Stimulated activated CD4-positive, alpha-beta T cell treated with anti-CD3 and anti-CD28 coated beads, Interleukin-4, amount 100 ng/mL, for 1 hour (primary cell): ENCODE measurements around the gene PWWP2A.
"Not testable (repeated sequence)": the region's sequence is repeated elsewhere in the genome, so short reads cannot be mapped to it uniquely, and the experiment has no call there.

Experiments
- DNase-seq: peaks from one replicate; pipeline ENCODE4 v3.0.0-alpha.2; 2020

PWWP2A gene

DNA sequence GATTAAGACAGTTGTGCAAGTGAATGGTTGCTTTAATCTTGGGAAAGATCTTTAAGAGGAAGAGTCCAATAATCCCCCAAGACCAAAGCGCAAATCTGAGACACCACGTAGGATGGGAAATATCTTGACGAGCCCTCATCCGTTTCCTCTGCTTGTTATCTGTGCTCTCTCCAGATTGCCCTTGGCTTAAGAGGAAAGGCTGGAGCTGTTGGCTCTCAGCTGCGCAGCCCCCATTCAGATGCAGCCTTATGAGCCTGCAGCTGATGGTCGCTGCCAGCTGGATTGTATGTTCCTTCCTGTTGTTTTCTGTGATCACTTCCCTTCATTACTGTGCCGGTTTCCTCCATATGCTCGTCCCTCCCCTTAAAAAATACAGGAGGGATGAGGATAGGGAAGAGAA lies 47.7 kb downstream of the PWWP2A start:
- no peak for DNase-seq

GRCh38 chr5:160069120-160069519 lies 50.1 kb downstream of the PWWP2A start:
- not testable (repeated sequence) for DNase-seq

- no peak for DNase-seq
These were observed 54.1 kb downstream of the PWWP2A start for GRCh38 chr5:160064995-160065614.

DNA sequence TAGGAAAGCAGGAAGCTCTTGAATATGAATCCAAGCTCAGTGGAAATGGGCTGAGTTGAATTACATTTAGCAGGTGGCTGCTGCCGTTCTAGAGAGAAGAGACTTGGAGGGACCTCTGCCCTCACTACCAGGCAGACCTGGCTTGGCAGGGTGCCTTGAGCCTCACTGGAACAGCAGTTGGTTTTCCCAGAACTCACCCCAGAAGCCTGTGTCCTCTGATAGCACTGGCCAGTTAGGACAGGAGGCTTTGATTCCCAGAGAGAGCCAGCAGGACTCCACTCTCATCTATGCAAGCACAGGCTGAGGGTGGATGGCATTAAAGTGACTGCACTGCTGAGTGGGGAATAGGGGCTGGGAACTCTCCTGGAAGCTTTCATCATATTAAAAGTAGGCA lies 54.8 kb downstream of the PWWP2A start:
- no peak for DNase-seq

GRCh38 chr5:160061770-160062169 lies 57.5 kb downstream of the PWWP2A start:
- no peak for DNase-seq

GRCh38 chr5:160060001-160060400 lies 59.2 kb downstream of the PWWP2A start:
- DNase-seq = no peak

GRCh38 chr5:160057256-160057655 lies 62.0 kb downstream of the PWWP2A start:
- DNase-seq = no peak

- no peak for DNase-seq
These were observed 64.4 kb downstream of the PWWP2A start for GRCh38 chr5:160054831-160055230.

DNA sequence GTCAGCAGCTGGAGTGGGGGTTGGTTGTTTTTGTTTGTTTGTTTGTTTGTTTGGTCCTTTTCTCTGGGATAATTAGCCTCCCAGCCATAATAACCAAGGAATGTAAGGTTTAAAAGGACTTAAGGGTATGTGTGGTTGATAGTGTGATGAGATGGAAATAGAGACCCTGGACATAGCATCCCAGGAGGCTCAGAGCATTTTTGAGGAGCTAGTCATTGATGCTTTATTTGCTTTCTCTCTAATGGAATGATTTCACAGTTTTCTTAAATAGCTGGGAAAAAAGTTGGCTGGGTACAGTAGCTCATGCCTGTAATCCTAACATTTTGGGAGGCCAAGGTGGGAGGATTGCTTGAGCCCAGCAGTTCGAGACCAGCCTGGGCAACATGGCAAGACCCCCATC lies 65.2 kb downstream of the PWWP2A start:
- DNase-seq = no peak

DNA sequence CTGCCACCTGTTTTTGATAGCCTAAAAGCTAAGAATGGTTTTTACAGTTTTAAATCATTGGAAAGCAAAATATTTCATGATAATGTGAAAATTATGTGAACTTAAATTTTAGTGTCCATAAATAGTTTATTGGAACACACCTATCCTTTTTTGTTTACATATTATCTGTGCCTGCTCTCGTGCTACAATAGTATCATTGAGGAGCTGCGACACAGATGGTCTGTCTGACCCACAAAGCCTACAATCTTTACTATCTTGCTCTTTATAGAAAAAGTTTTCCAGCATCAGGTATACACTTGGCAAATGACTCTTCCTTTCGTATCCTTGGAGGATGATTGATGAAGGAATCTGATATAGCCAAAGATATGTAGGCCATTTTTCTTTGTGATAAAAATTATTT lies 70.2 kb downstream of the PWWP2A start:
- no peak for DNase-seq

- DNase-seq = no peak
These were observed 71.1 kb downstream of the PWWP2A start for GRCh38 chr5:160048131-160048530.

DNA sequence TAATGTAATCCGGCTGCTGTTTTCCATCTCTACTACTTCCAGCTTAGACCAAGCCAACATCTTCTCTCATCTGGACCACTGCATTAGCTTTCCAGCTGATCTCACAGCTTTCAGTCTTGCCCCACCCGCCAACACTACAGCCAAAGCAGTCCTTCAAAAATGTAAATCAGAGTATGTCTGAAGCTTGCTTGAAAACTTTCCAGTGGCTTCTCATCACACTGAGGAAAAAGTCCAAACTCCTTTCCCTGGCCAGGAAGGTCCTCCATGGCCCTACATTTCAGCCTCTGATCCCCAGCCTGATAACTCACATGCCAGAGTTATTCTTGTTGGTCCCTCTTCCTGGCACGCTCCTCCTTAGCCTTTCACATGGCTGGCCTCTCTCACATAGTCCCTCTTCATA lies 71.8 kb downstream of the PWWP2A start:
- no peak for DNase-seq

- DNase-seq = no peak
These were observed 74.3 kb downstream of the PWWP2A start for GRCh38 chr5:160044967-160045366.

DNA sequence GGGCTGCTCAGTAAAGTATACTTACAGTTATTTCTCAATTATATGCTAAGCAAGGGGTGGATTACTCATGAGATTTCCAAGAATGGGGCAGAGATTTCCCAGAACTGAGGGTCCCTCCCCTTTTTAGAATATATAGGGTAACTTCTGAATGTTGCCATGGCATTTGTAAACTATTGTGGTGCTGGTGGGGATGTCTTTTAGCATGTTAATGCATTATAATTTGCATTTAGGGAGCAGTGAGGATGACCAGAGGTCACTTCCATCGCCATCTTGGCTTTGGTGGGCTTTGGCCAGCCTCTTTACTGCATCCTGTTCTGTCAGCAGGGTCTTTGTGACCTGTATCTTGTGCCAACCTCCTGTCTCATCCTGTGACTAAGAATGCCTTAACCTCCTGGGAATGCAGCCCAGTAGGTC lies 74.9 kb downstream of the PWWP2A start:
- DNase-seq = no peak

DNA sequence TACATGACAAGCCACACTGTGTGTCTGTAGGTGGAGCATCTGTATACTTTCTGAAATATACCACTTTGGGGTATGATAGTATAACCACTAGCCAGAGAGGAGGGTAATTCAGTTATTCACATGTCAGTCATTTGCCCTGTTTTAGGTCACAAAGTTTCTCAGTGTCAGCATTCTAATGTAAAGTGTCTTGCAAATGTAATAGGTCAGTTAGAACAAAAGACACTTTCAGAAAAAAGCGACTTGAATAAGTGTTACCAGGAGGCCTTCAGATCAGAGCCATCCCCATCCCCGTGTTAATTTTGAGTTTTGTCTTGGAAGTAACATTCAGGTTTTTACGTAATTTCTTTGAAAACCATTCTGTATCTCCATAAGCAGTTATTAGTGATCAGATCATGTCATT lies 76.6 kb downstream of the PWWP2A start:
- DNase-seq = no peak
